Activated naive CD4-positive, alpha-beta T cell treated with anti-CD3 and anti-CD28 coated beads, Interleukin-2, amount 10 ng/mL, durations not matched to agents 7 days and 5 days (primary cell): Measurements from ENCODE around the gene KLHL24.

Experiments
- CTCF ChIA-PET: fragments of 350-600 bp; sonication (Branson Sonifier 250); formaldehyde crosslinking; loops from one replicate; lab custom pipeline; 2021; ENCODE audit warnings: antibody characterized with exemption; lab: Charles Lee
- DNase-seq: peaks from one replicate; pipeline ENCODE4 v3.0.0-alpha.2; 2020
- H3K27ac Mint-ChIP-seq: one replicate; pipeline ENCODE4 v1.8.0; 2021; ENCODE audit warnings: mild to moderate bottlenecking, moderate library complexity, mixed read lengths
- H3K27me3 Mint-ChIP-seq: one replicate; pipeline ENCODE4 v1.8.0; 2021; ENCODE audit warnings: mild to moderate bottlenecking, mixed read lengths
- H3K36me3 Mint-ChIP-seq: one replicate; pipeline ENCODE4 v1.8.0; 2021; ENCODE audit warnings: mixed read lengths
- H3K4me1 Mint-ChIP-seq: one replicate; pipeline ENCODE4 v1.8.0; 2021; ENCODE audit warnings: mixed read lengths
- H3K4me3 Mint-ChIP-seq: one replicate; pipeline ENCODE4 v1.8.0; 2021; ENCODE audit warnings: mild to moderate bottlenecking, moderate library complexity, mixed read lengths
- H3K9me3 Mint-ChIP-seq: one replicate; pipeline ENCODE4 v1.8.0; 2021; ENCODE audit warnings: mixed read lengths

KLHL24 gene

GRCh38 chr3:183728204-183728603 is 92.8 kb downstream of the KLHL24 start:
- no peaks in the 10 kb centered on the region for H3K9me3 Mint-ChIP-seq
- no peak overlapping the region for H3K4me3 Mint-ChIP-seq
- CTCF ChIA-PET: interaction anchor here (1.3 to 1.6 kb wide), 2 partner anchors 39 to 259 kb away, joined by 3 to 4 read pairs; no protein-coding TSS in a partner anchor
- H3K27me3 Mint-ChIP-seq: no peaks in the 10 kb centered on the region
- no peak for DNase-seq
- H3K4me1 Mint-ChIP-seq: no peaks in the 10 kb centered on the region
- H3K36me3 Mint-ChIP-seq: peaks cover 60% of the 10 kb centered on the region
- H3K27ac Mint-ChIP-seq: peak overlapping the region; percentile 42

- CTCF ChIA-PET: no interaction called here
- no peaks in the 10 kb centered on the region for H3K9me3 Mint-ChIP-seq
- H3K27me3 Mint-ChIP-seq: no peaks in the 10 kb centered on the region
- no peak overlapping the region for H3K4me3 Mint-ChIP-seq
- H3K36me3 Mint-ChIP-seq: peaks cover 64% of the 10 kb centered on the region
- H3K27ac Mint-ChIP-seq: no peak overlapping the region
- no peak for DNase-seq
- H3K4me1 Mint-ChIP-seq: no peaks in the 10 kb centered on the region
Measured at GRCh38 chr3:183730361-183730760, 94.9 kb downstream of the KLHL24 start.

- no peaks in the 10 kb centered on the region for H3K27me3 Mint-ChIP-seq
- DNase-seq: no peak
- no peaks in the 10 kb centered on the region for H3K4me1 Mint-ChIP-seq
- peaks cover 60% of the 10 kb centered on the region for H3K36me3 Mint-ChIP-seq
- no peak overlapping the region for H3K27ac Mint-ChIP-seq
- CTCF ChIA-PET: no interaction called here
- H3K9me3 Mint-ChIP-seq: no peaks in the 10 kb centered on the region
- H3K4me3 Mint-ChIP-seq: no peak overlapping the region
Measured at GRCh38 chr3:183731611-183732010, 96.2 kb downstream of the KLHL24 start.

GRCh38 chr3:183733553-183733952 is 98.1 kb downstream of the KLHL24 start:
- no peak overlapping the region for H3K27ac Mint-ChIP-seq
- H3K27me3 Mint-ChIP-seq: no peaks in the 10 kb centered on the region
- CTCF ChIA-PET: no interaction called here
- H3K4me1 Mint-ChIP-seq: no peaks in the 10 kb centered on the region
- peaks cover 58% of the 10 kb centered on the region for H3K36me3 Mint-ChIP-seq
- H3K9me3 Mint-ChIP-seq: no peaks in the 10 kb centered on the region
- no peak overlapping the region for H3K4me3 Mint-ChIP-seq
- DNase-seq: no peak
